ENCODE data around the gene KRT2. TPM values are rescaled to one million over a fixed set of nuclear protein-coding genes. Genes with fewer than 3 reads are reported as not detected.

Gene KRT2
- total and polyA plus RNA-seq, 2 donors (not counting 3 experiments of a cell fraction or from before 2014, with no cell fraction given) = not detected

DNA sequence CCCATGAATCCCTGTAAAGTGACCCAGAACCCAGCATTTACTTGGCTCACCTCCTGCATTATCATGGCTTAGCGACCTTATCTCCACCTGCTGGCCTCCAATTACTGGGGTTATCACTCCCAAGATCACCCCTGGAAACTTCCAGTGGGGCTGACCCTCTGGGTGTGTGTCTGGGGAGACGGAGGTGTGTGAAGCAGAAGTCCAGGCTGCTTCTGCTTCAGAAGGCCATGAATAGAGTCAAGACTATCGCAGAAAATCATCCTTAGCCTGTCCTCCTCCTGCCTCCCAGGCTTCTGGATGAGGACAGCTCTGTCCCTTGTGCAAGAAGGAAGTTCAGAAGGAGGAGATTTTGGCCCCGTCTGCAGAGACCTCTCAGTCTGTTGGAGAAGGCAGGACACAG is 50.3 kb downstream of the KRT2 start:
- Histone ChIP-seq H3K4me1 (ENCODE audit: control insufficient read depth, extremely low read depth, insufficient read depth, low read length) (no peaks in the 10 kb centered on the region), H3K9ac (replicated peaks; ENCODE audit: extremely low read depth, insufficient read depth, low read length) (no peak overlapping the region), H2AFZ (ENCODE audit: low read depth, low read length) (no peak overlapping the region), H3K36me3 (ENCODE audit: control insufficient read depth in 2 of 2, extremely low read depth in 1 of 2, insufficient read depth in 2 of 2, low read length in 2 of 2) (no peaks in the 10 kb centered on the region), H3K4me3 (replicated peaks in 1 of 3; ENCODE audit: insufficient read depth in 1 of 3, low read depth in 1 of 3, low read length in 3 of 3) (no peak overlapping the region), H3K27ac (ENCODE audit: insufficient read depth, low read depth, low read length) (no peak overlapping the region), H3K9me3 (replicated peaks; ENCODE audit: control insufficient read depth, insufficient read depth, low read length) (no peaks in the 10 kb centered on the region), H3K4me2 (ENCODE audit: insufficient read depth, low read length) (no peak overlapping the region), H3K79me2 (ENCODE audit: control insufficient read depth, insufficient read depth, low read length) (no peaks in the 10 kb centered on the region), H3K27me3 (ENCODE audit: control insufficient read depth in 2 of 2, insufficient read depth in 2 of 2, low read length in 2 of 2) (peaks cover 20 to 39% of the 10 kb centered on the region in 2 experiments), H3K9me1 (replicated peaks; ENCODE audit: control insufficient read depth, extremely low read depth, insufficient read depth, low read length) (no peaks in the 10 kb centered on the region), H4K20me1 (replicated peaks; ENCODE audit: control insufficient read depth, extremely low read depth, insufficient read depth, low read length) (no peaks in the 10 kb centered on the region)
- ChIA-PET POLR2A (no interaction called here), CTCF (no interaction called here)
- intact Hi-C loops (cut with micrococcal nuclease) = no loop called here
- DNase-seq (ENCODE audit: low read depth, low spot score) (no peak), FAIRE-seq (no peak)
- no TSS peak for BruUV-seq (replicated peaks)
- TF ChIP-seq JUN (IDR thresholded peaks at IDR 0.05; ENCODE audit: borderline replicate concordance, insufficient read depth, insufficient read length, low read depth) = no peak
- no peak for TF ChIP-seq FOS (IDR thresholded peaks at IDR 0.05; ENCODE audit: borderline replicate concordance, insufficient read depth, low read length)
- TF ChIP-seq, protein P1, sequence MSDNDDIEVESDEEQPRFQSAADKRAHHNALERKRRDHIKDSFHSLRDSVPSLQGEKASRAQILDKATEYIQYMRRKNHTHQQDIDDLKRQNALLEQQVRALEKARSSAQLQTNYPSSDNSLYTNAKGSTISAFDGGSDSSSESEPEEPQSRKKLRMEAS (IDR thresholded peaks at IDR 0.05; ENCODE audit: insufficient read depth, insufficient read length) = no peak
- no peak for TF ChIP-seq POLR2AphosphoS5 (IDR thresholded peaks at IDR 0.05; ENCODE audit: insufficient read depth, low read depth, low read length)
- TF ChIP-seq GATA2 (IDR thresholded peaks at IDR 0.05; ENCODE audit: insufficient read depth, insufficient read length, low read depth, low read length) = no peak
- no peak for TF ChIP-seq EZH2 (IDR thresholded peaks at IDR 0.05; ENCODE audit: borderline replicate concordance, low read depth, low read length, severe bottlenecking)
- no peak for TF ChIP-seq MYC (IDR thresholded peaks at IDR 0.05; ENCODE audit: low read depth, low read length)
- TF ChIP-seq, protein P2, sequence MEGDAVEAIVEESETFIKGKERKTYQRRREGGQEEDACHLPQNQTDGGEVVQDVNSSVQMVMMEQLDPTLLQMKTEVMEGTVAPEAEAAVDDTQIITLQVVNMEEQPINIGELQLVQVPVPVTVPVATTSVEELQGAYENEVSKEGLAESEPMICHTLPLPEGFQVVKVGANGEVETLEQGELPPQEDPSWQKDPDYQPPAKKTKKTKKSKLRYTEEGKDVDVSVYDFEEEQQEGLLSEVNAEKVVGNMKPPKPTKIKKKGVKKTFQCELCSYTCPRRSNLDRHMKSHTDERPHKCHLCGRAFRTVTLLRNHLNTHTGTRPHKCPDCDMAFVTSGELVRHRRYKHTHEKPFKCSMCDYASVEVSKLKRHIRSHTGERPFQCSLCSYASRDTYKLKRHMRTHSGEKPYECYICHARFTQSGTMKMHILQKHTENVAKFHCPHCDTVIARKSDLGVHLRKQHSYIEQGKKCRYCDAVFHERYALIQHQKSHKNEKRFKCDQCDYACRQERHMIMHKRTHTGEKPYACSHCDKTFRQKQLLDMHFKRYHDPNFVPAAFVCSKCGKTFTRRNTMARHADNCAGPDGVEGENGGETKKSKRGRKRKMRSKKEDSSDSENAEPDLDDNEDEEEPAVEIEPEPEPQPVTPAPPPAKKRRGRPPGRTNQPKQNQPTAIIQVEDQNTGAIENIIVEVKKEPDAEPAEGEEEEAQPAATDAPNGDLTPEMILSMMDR (IDR thresholded peaks at IDR 0.05; ENCODE audit: extremely low read depth in 1 of 2, insufficient read depth in 1 of 2, low read depth in 1 of 2, low read length in 2 of 2) = no peak
- no peak for TF ChIP-seq POLR2A (IDR thresholded peaks at IDR 0.05; ENCODE audit: low read depth, low read length)
- dilution Hi-C loops (cut with MboI; ENCODE audit: extremely low pct_ligation_motif_present, low sequenced_read_pairs) = no loop called here

All from endothelial cell of umbilical vein (primary cell).